SJSA1 (cell line): ENCODE data around the gene RIIAD1. TPM values are rescaled to one million over a fixed set of nuclear protein-coding genes. Genes with fewer than 3 reads are reported as not detected.

ENCODE experiments used
- DNase-seq, 2 experiments: peaks; one replicate each; pipeline ENCODE4 v3.0.0-alpha.2; 2015 to 2020; ENCODE audit warnings: low spot score in 2 of 2, low read depth in 1 of 2
- H3K27ac ChIP-seq: fragments of 250-450 bp; sonication (Bioruptor Pico); 2 replicates; pipeline ENCODE4 v1.5.1; 2020; ENCODE audit warnings: mild to moderate bottlenecking, moderate library complexity
- H3K27me3 ChIP-seq: fragments of 250-450 bp; sonication (Bioruptor Pico); replicated peaks from 2 replicates; pipeline ENCODE4 v1.5.1; 2020; ENCODE audit warnings: mild to moderate bottlenecking, moderate library complexity
- H3K36me3 ChIP-seq: fragments of 250-450 bp; sonication (Bioruptor Pico); 2 replicates; pipeline ENCODE4 v1.5.1; 2020; ENCODE audit warnings: mild to moderate bottlenecking
- H3K4me1 ChIP-seq: fragments of 250-450 bp; sonication (Bioruptor Pico); replicated peaks from 2 replicates; pipeline ENCODE4 v1.6.1; 2021; ENCODE audit warnings: mild to moderate bottlenecking
- H3K4me3 ChIP-seq: fragments of 250-450 bp; sonication (Bioruptor Pico); 2 replicates; pipeline ENCODE4 v1.5.1; 2020; ENCODE audit warnings: mild to moderate bottlenecking
- H3K9me3 ChIP-seq: fragments of 250-450 bp; sonication (Bioruptor Pico); replicated peaks from 2 replicates; pipeline ENCODE4 v1.5.1; 2020; ENCODE audit warnings: mild to moderate bottlenecking
- total RNA-seq: library from RNA; depleted of rRNA; stranded (reverse); fragments of >200 nt; shearing (Covaris generic); gene quantifications from 2 replicates; pipeline ENCODE4 v1.2.3, GENCODE V29; 2014

RIIAD1 gene
- total RNA-seq, 1 experiment from 2014 or later = not detected

DNA sequence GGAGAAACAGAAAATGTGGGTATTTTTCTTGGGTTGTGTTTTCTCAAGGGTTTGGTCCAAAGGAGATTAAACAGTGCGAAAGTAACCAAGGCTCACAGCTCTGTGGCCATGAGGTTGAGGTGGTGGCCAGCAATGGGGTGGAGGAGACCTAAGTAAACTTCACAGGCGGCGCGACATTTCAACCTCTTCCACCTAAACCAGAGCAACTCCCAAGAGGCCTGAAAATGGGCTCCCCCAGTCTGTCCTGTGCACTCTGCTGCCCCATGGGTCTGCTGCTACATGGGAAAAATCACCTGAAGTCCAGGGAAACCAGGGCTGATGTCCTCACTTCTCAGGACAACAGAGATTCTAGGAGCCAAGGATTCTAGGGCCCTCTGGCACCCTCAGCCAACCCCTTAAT lies 17.1 kb upstream of the RIIAD1 start:
- H3K4me3 ChIP-seq = no peak overlapping the region
- H3K27me3 ChIP-seq = no peaks in the 10 kb centered on the region
- peaks cover 3% of the 10 kb centered on the region; the same call in 1 of the 2 replicates for H3K36me3 ChIP-seq
- H3K27ac ChIP-seq = no peak overlapping the region
- H3K9me3 ChIP-seq = no peaks in the 10 kb centered on the region
- no peak for DNase-seq
- no peaks in the 10 kb centered on the region for H3K4me1 ChIP-seq

DNA sequence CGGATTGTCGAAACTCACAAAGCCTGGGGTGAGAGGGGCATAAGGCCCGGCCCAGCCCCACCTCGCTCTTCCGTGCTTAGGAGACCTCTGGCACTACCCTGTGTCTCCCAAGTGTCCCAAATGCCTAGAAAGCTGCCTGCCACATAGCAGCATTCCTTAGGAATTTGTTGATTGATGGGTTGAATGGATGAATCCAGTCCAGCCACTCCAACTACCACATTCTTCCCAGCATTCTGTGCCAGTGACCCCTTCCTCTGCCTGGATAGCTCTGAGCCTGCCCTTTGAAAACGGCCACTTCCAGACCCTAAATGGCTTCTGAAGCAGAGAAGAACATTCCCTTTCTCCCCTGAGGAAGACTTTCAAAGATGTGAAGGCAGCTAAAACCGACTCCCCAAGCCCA lies 16.2 kb upstream of the RIIAD1 start:
- H3K4me1 ChIP-seq = no peaks in the 10 kb centered on the region
- H3K4me3 ChIP-seq = no peak overlapping the region
- H3K27ac ChIP-seq = no peak overlapping the region
- H3K36me3 ChIP-seq = peaks cover 3% of the 10 kb centered on the region; the same call in 1 of the 2 replicates
- H3K27me3 ChIP-seq = no peaks in the 10 kb centered on the region
- H3K9me3 ChIP-seq = no peaks in the 10 kb centered on the region
- DNase-seq = no peak

DNA sequence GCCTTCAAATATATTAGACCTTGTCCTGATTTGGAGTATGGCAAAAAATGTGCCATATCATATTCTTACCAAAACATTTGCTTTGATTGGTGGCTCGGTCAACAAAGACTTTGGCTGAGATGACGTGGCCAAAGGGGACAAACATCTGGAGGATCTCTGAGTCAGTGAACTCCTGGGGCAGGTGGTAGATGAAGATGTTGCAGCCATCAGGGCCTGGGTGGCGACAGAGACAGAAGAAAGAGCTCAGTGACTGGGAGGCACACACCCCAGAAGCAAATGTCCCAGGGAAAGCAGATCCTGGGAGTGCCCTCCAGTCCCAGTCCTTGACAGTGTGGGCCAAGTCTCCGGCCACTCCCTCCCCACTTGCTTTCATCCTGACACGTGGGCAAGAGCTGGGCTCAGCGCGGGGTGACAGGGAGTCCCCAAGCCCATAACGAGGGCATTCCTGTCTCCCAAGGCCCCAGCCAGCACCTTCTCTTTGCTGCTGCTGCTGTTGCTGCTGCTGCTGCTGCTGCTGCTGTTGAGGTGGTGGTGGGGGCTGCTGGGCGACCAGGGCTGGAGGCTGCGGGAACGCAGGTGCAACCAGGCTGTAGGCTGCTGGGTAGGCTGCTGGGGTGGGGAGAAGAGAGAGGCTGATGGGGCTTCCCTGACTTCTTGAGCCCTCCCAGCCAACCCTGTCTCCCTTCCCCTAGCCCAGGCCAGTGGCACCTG lies 15.4 kb upstream of the RIIAD1 start:
- Histone ChIP-seq H3K36me3 (no peaks in the 10 kb centered on the region), H3K4me1 (no peaks in the 10 kb centered on the region), H3K27ac (no peak overlapping the region), H3K27me3 (no peaks in the 10 kb centered on the region), H3K9me3 (no peaks in the 10 kb centered on the region), H3K4me3 (no peak overlapping the region)
- no peak for DNase-seq

DNA sequence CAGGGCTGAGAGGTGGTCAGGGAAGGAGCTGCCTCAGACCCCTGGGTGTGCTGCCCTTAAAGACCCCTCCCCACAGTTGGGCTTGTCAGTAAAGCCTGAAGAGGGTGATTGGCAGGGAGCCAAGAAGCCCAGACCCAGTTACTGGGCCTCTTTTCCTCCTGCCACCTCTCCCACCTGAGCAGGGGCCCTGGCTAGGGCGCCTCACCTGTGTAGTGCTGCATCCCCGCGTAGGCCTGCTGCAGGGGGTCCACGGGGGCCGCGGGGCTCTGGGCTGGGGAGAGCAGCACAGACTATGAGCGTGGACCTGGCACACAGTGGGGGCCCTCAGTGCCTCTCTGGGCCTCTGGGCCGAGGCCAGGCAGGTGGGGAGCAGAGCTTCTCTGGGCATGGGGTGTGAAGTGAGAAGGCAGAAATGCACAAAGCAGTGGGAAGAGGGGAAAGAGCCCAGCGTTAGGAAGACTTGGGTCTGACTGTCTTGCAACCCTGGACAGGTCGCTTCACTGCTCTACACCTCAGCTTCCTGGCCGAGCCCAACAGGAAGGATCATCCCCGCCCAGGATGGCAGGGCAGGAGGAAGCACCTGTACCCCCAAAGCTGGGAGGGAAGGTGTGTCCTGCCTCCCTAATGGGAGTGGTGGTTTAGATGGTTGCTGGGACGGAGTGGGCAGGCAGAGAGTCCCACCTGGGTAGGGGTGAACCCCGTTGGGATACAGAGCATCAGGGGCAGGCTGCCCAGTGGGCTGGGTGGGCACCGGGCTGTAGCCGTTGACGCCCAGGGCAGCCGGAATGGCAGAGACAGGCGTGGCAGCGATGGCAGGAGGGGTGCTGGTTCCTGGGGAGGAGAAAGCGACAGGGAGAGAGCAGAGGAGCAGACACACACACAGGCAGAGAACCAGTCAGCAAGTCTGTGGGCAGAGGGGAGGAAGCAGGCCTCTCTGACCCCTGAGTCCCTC lies 14.6 kb upstream of the RIIAD1 start:
- no peak for DNase-seq
- Histone ChIP-seq H3K27ac (no peak overlapping the region), H3K4me3 (no peak overlapping the region), H3K27me3 (no peaks in the 10 kb centered on the region), H3K4me1 (no peaks in the 10 kb centered on the region), H3K9me3 (no peaks in the 10 kb centered on the region), H3K36me3 (no peaks in the 10 kb centered on the region)

GRCh38 chr1:151707541-151708065 lies 13.7 kb upstream of the RIIAD1 start:
- Histone ChIP-seq H3K4me3 (no peak overlapping the region), H3K9me3 (no peaks in the 10 kb centered on the region), H3K4me1 (no peaks in the 10 kb centered on the region), H3K27me3 (no peaks in the 10 kb centered on the region), H3K36me3 (no peaks in the 10 kb centered on the region), H3K27ac (no peak overlapping the region)
- DNase-seq = no peak

DNA sequence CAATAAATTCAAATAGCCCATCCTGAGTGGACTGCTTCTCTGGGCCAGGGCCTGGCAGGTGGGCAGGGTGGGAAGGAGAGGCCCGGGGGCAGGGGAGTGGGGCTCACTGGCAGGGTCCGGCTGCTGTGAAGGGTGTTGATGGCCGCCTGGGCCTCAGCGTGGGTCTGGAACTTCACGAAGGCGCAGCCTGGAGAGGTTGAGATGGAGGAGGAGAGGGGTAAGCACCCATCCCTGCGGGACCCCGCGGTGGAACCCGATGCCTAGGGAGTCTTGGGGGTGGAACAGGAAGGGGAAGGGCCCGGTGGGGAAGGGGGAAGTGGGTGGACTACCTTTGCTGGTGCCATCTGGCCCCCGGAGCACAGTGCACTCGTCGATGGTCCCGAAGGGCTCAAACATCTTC lies 12.4 kb upstream of the RIIAD1 start:
- Histone ChIP-seq H3K27ac (no peak overlapping the region), H3K4me3 (no peak overlapping the region), H3K27me3 (no peaks in the 10 kb centered on the region), H3K4me1 (no peaks in the 10 kb centered on the region), H3K36me3 (no peaks in the 10 kb centered on the region), H3K9me3 (no peaks in the 10 kb centered on the region)
- no peak for DNase-seq

- Histone ChIP-seq H3K4me3 (no peak overlapping the region), H3K9me3 (no peaks in the 10 kb centered on the region), H3K36me3 (no peaks in the 10 kb centered on the region), H3K4me1 (no peaks in the 10 kb centered on the region), H3K27me3 (0 out of 2 replicates have a peak, but pooled peaks cover 2% of the 10 kb centered on the region), H3K27ac (no peak overlapping the region)
- DNase-seq = no peak
Observed at GRCh38 chr1:151710187-151710840, 11.0 kb upstream of the RIIAD1 start.

DNA sequence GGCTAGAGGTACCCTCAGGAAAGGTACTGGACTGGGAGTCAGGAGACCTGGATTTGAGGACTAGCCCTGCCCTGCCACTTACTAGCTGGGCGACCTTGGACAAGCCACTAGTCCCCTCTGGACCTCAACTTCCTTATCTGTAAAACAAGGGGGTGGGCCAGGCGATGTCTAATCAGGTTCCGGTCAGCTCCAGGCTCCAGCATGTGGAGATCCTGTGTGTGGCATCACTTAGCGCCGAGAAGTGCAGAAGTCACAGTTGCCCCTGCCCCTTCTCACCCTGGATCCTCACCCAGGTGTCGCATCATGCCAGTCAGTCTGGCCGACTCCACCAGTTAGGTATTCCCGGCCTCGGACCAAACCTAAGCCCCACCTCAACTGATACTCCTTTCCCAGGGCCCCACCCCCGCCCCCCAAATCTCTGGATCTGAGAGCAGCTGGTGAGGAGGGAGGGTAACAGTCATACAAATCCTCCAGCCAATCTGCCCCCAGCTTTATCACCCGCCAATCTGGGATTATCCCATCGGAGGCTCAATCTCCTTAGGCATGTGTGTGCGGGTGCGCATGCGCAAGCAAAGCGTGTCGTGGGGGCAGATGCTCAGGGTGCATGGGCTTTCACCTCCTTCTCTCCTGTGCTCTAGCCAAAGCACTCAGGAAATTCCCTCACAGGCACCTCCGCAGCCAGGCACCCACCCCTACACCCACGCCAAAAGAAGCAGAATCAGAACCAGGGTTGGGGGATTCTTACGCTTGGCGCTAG lies 10.1 kb upstream of the RIIAD1 start:
- Histone ChIP-seq H3K4me1 (no peaks in the 10 kb centered on the region), H3K27me3 (0 out of 2 replicates have a peak, but pooled peaks cover 7% of the 10 kb centered on the region)

DNA sequence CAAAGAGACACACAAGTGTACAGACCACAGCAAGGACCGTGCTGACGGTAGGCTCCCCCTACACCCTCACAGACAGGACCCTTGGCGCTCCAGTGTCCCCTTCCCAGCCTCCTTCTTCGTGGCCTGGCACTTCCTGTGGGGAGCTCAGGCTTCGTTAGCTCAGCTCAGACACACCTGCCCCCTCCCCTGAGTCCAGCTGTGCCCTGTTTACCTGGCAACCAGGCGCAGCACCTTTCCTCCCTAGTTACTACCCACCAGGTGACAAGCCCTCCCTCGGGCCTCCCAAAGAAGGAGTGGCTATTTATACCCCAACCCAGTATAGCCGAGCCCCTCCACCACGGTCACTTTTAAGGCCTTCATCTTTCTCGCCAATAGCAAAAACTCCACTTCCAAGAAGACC lies 9.4 kb upstream of the RIIAD1 start:
- Histone ChIP-seq H3K9me3 (no peaks in the 10 kb centered on the region), H3K36me3 (no peaks in the 10 kb centered on the region), H3K4me3 (no peak overlapping the region), H3K27ac (no peak overlapping the region), H3K4me1 (no peaks in the 10 kb centered on the region), H3K27me3 (peaks cover 11% of the 10 kb centered on the region)
- DNase-seq = no peak

More for the DNA sequence above, 10.1 kb upstream of the RIIAD1 start:
- H3K9me3 ChIP-seq = no peaks in the 10 kb centered on the region
- no peak for DNase-seq
- H3K4me3 ChIP-seq = no peak overlapping the region
- H3K36me3 ChIP-seq = no peaks in the 10 kb centered on the region
- no peak overlapping the region for H3K27ac ChIP-seq

DNA sequence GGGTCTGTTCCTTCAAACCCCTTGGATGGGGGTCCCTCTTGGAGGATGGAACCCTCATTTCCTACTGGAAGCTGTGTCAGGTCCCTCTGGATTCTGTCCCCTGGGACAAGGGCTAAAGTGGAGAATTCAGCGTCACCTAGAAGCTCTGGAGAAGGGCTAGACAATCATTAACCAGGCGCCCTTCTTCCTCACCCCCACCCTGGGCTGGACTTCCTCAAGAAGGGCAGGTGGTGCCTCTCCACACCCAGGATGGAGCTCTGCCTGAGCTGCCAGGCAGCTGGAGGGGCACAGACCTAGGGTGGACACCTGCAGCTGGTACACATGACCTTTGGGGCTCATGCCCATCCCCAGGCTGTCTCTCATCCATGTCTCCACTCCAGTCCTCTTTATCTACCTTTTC lies 8.3 kb upstream of the RIIAD1 start:
- DNase-seq = no peak
- H3K36me3 ChIP-seq = no peaks in the 10 kb centered on the region
- peaks cover 22% of the 10 kb centered on the region for H3K27me3 ChIP-seq

GRCh38 chr1:151713874-151714273 lies 7.4 kb upstream of the RIIAD1 start:
- H3K4me3 ChIP-seq = no peak overlapping the region
- no peaks in the 10 kb centered on the region for H3K4me1 ChIP-seq
- no peaks in the 10 kb centered on the region for H3K9me3 ChIP-seq
- H3K27ac ChIP-seq = no peak overlapping the region
- peaks cover 22% of the 10 kb centered on the region for H3K27me3 ChIP-seq
- DNase-seq = no peak
- no peaks in the 10 kb centered on the region for H3K36me3 ChIP-seq

More for the DNA sequence above, 8.3 kb upstream of the RIIAD1 start:
- Histone ChIP-seq H3K27ac (no peak overlapping the region), H3K9me3 (no peaks in the 10 kb centered on the region), H3K4me1 (no peaks in the 10 kb centered on the region), H3K4me3 (no peak overlapping the region)

- peaks cover 29% of the 10 kb centered on the region for H3K27me3 ChIP-seq
Observed at GRCh38 chr1:151714820-151715725, 6.2 kb upstream of the RIIAD1 start.

More at GRCh38 chr1:151714820-151715725, 6.2 kb upstream of the RIIAD1 start:
- Histone ChIP-seq H3K27ac (no peak overlapping the region), H3K9me3 (no peaks in the 10 kb centered on the region; the same call in 1 of the 2 replicates), H3K4me1 (no peaks in the 10 kb centered on the region), H3K36me3 (no peaks in the 10 kb centered on the region), H3K4me3 (no peak overlapping the region)
- no peak for DNase-seq
